ENCODE results near the gene AMHR2. TPM values are rescaled to one million over a fixed set of nuclear protein-coding genes. Genes with fewer than 3 reads are reported as not detected.
"Not testable (repeated sequence)": the region's sequence is repeated elsewhere in the genome, so short reads cannot be mapped to it uniquely, and the experiment has no call there.

Gene AMHR2
- total RNA-seq, 1 experiment from 2014 or later: not detected

- Mint-ChIP-seq H3K27ac (no peak overlapping the region; a peak in 1 of 7 replicates), H3K4me1 (peaks cover 27 to 38% of the 10 kb centered on the region in 2 experiments), H3K4me3 (no peak overlapping the region), H3K27me3 (ENCODE audit: low read depth) (peaks cover 2% of the 10 kb centered on the region; the same call in 1 of the 2 replicates), H3K9me3 (no peaks in the 10 kb centered on the region; a peak in 1 of 5 replicates), H3K36me3 (ENCODE audit: insufficient read depth in 1 of 3, low read depth in 3 of 3) (no peaks in the 10 kb centered on the region)
- no peak overlapping the region for H4K91ac ChIP-seq (ENCODE audit: insufficient read length, low read depth, low read length)
- no peaks in the 10 kb centered on the region for H3K27me3 ChIP-seq (ENCODE audit: insufficient read depth, low read length)
- no peak overlapping the region for H3K23ac ChIP-seq (ENCODE audit: insufficient read length, low read depth, low read length)
- peak overlapping the region; percentile 83 for H2BK20ac ChIP-seq (ENCODE audit: low read depth, low read length, poor library complexity, severe bottlenecking)
- no peak overlapping the region for H3K56ac ChIP-seq (ENCODE audit: insufficient read length, low read depth, low read length)
- no peaks in the 10 kb centered on the region for H3K79me2 ChIP-seq (ENCODE audit: insufficient read depth, low read length)
- no peak overlapping the region for H3K18ac ChIP-seq (ENCODE audit: insufficient read length, low read depth, low read length)
- no peak overlapping the region for H3K4me2 ChIP-seq (ENCODE audit: insufficient read depth, insufficient read length, low read length)
- H2BK120ac ChIP-seq (ENCODE audit: low read depth, low read length, poor library complexity, severe bottlenecking): no peak overlapping the region
- H4K8ac ChIP-seq (replicated peaks; ENCODE audit: insufficient read length, low read depth, low read length): no peak overlapping the region
- H3T11ph ChIP-seq (ENCODE audit: low read length): no peak overlapping the region
- WGBS (ENCODE audit: extremely low coverage, insufficient read length, low lambda C conversion rate): no CpG with 5 or more reads among the region's 2 CpGs
- H2AFZ ChIP-seq (ENCODE audit: low read length): no peak overlapping the region
- no peak overlapping the region for H3K14ac ChIP-seq (ENCODE audit: insufficient read depth, low read length)
- TF ChIP-seq, protein P1, sequence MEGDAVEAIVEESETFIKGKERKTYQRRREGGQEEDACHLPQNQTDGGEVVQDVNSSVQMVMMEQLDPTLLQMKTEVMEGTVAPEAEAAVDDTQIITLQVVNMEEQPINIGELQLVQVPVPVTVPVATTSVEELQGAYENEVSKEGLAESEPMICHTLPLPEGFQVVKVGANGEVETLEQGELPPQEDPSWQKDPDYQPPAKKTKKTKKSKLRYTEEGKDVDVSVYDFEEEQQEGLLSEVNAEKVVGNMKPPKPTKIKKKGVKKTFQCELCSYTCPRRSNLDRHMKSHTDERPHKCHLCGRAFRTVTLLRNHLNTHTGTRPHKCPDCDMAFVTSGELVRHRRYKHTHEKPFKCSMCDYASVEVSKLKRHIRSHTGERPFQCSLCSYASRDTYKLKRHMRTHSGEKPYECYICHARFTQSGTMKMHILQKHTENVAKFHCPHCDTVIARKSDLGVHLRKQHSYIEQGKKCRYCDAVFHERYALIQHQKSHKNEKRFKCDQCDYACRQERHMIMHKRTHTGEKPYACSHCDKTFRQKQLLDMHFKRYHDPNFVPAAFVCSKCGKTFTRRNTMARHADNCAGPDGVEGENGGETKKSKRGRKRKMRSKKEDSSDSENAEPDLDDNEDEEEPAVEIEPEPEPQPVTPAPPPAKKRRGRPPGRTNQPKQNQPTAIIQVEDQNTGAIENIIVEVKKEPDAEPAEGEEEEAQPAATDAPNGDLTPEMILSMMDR (conservative IDR thresholded peaks at IDR 0.05): no peak
- H4K20me1 ChIP-seq (ENCODE audit: control insufficient read depth, insufficient read depth, insufficient read length): no peaks in the 10 kb centered on the region
- H3K4ac ChIP-seq (ENCODE audit: low read depth, low read length): no peak overlapping the region
- H3K4me1 ChIP-seq (ENCODE audit: insufficient read depth, low read length): no peaks in the 10 kb centered on the region; the same call in 1 of the 2 replicates
- no peak overlapping the region for H2BK15ac ChIP-seq (ENCODE audit: low read depth, low read length)
- no peaks in the 10 kb centered on the region for H3K9me3 ChIP-seq (ENCODE audit: control insufficient read depth, low read depth, low read length)
- no peak for DNase-seq
- H3K9ac ChIP-seq (ENCODE audit: extremely low read depth, insufficient read length, low read length): no peak overlapping the region
- no peak overlapping the region for H2BK5ac ChIP-seq (ENCODE audit: insufficient read length, low read length)
- no peak overlapping the region for H2AK5ac ChIP-seq (ENCODE audit: insufficient read length, low read length)
- H3K23me2 ChIP-seq (ENCODE audit: insufficient read length, low read depth, low read length, poor library complexity, severe bottlenecking): no peaks in the 10 kb centered on the region
- H3K27ac ChIP-seq (ENCODE audit: insufficient read length, low read depth, low read length): no peak overlapping the region
- H4K5ac ChIP-seq (ENCODE audit: insufficient read length, low read depth, low read length): no peak overlapping the region
- H3K79me1 ChIP-seq (ENCODE audit: insufficient read depth, low read depth, low read length, poor library complexity, severe bottlenecking): no peaks in the 10 kb centered on the region
- H2BK12ac ChIP-seq (ENCODE audit: insufficient read length, low read depth, low read length): no peak overlapping the region
Observed at GRCh38 chr12:53419756-53420155, 3.9 kb upstream of the AMHR2 start.

DNA sequence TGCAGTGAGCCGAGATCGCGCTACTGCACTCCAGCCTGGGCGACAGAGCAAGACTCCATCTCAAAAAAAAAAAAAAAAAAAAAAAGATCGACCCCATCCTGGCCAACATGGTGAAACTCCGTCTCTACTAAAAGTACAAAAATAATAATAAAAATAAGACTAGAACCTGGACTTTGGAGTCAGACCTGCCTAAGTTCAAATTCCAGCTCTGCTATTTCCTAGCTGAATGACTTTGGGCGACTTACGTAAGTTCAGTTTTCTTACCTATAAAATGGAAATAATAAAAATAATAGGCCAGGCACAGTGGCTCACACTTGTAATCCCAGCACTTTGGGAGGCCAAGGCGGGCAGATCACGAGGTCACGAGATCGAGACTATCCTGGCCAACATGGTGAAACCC, 1.4 kb upstream of the AMHR2 start:
- not testable (repeated sequence) for H4K5ac ChIP-seq (ENCODE audit: insufficient read length, low read depth, low read length)

More for the DNA sequence above, 1.4 kb upstream of the AMHR2 start:
- not testable (repeated sequence) for H3K27ac ChIP-seq (ENCODE audit: insufficient read length, low read depth, low read length); DNase-seq; H2BK20ac ChIP-seq (ENCODE audit: low read depth, low read length, poor library complexity, severe bottlenecking); H3K4me2 ChIP-seq (ENCODE audit: insufficient read depth, insufficient read length, low read length); H2AK5ac ChIP-seq (ENCODE audit: insufficient read length, low read length); H3K9ac ChIP-seq (ENCODE audit: extremely low read depth, insufficient read length, low read length); H2BK120ac ChIP-seq (ENCODE audit: low read depth, low read length, poor library complexity, severe bottlenecking); H3K14ac ChIP-seq (ENCODE audit: insufficient read depth, low read length); H3K4ac ChIP-seq (ENCODE audit: low read depth, low read length); H3K4me3 Mint-ChIP-seq; H3K79me1 ChIP-seq (ENCODE audit: insufficient read depth, low read depth, low read length, poor library complexity, severe bottlenecking); H3K23me2 ChIP-seq (ENCODE audit: insufficient read length, low read depth, low read length, poor library complexity, severe bottlenecking); H3K23ac ChIP-seq (ENCODE audit: insufficient read length, low read depth, low read length); H3K36me3 Mint-ChIP-seq (ENCODE audit: insufficient read depth in 1 of 3, low read depth in 3 of 3); H3T11ph ChIP-seq (ENCODE audit: low read length); H3K79me2 ChIP-seq (ENCODE audit: insufficient read depth, low read length); H3K9me3 ChIP-seq (ENCODE audit: control insufficient read depth, low read depth, low read length); H3K4me1 ChIP-seq (ENCODE audit: insufficient read depth, low read length); H4K91ac ChIP-seq (ENCODE audit: insufficient read length, low read depth, low read length); H3K56ac ChIP-seq (ENCODE audit: insufficient read length, low read depth, low read length); H4K20me1 ChIP-seq (ENCODE audit: control insufficient read depth, insufficient read depth, insufficient read length); H2BK5ac ChIP-seq (ENCODE audit: insufficient read length, low read length); H2BK15ac ChIP-seq (ENCODE audit: low read depth, low read length); H3K27ac Mint-ChIP-seq; H2BK12ac ChIP-seq (ENCODE audit: insufficient read length, low read depth, low read length); H3K27me3 Mint-ChIP-seq (ENCODE audit: low read depth); H2AFZ ChIP-seq (ENCODE audit: low read length); H3K18ac ChIP-seq (ENCODE audit: insufficient read length, low read depth, low read length); H3K9me3 Mint-ChIP-seq; H3K27me3 ChIP-seq (ENCODE audit: insufficient read depth, low read length); H4K8ac ChIP-seq (replicated peaks; ENCODE audit: insufficient read length, low read depth, low read length)
- WGBS (ENCODE audit: extremely low coverage, insufficient read length, low lambda C conversion rate): no CpG with 5 or more reads among the region's 12 CpGs
- peaks cover 12 to 26% of the 10 kb centered on the region in 2 experiments for H3K4me1 Mint-ChIP-seq
